Erythroblast (primary cell): ENCODE results near the gene BACH2.
"Not testable (repeated sequence)": the region's sequence is repeated elsewhere in the genome, so short reads cannot be mapped to it uniquely, and the experiment has no call there.

Experiments used
- GATA1 ChIP-seq: IDR thresholded peaks from 2 replicates; pipeline ENCODE4 v1.6.1; 2011; ENCODE audit warnings: low read depth, mild to moderate bottlenecking, control low read depth, low read length, moderate library complexity
- POLR2A ChIP-seq: IDR thresholded peaks from 2 replicates; pipeline ENCODE4 v1.6.1; 2011; ENCODE audit warnings: mild to moderate bottlenecking, low read length

GRCh38 chr6:90166155-90166924 is 130.3 kb downstream of the BACH2 start:
- TF ChIP-seq POLR2A, GATA1: not testable (repeated sequence)
